Endothelial cell of umbilical vein (primary cell): ENCODE results near the gene GRIK3. TPM values are rescaled to one million over a fixed set of nuclear protein-coding genes. Genes with fewer than 3 reads are reported as not detected.

ENCODE experiments used
- BruUV-seq: library from RNA; stranded (reverse); fragments of 400-500 nt; replicated peaks from 2 replicates; lab custom pipeline; 2021; lab: Mats Ljungman, UMichigan
- CTCF ChIA-PET: fragments of 300-600, 350-600 bp; sonication (Branson Sonifier 250); formaldehyde crosslinking; loops from one replicate; lab custom pipeline; 2021; ENCODE audit warnings: antibody characterized with exemption, inconsistent platforms; lab: Charles Lee
- POLR2A ChIA-PET: fragments of 300-600, 350-600 bp; sonication (Branson Sonifier 250); formaldehyde crosslinking; loops from one replicate; lab custom pipeline; 2021; ENCODE audit warnings: antibody characterized with exemption, inconsistent platforms; lab: Charles Lee
- DNase-seq: peaks from one replicate; pipeline ENCODE4 v3.0.0-alpha.2; 2011; ENCODE audit warnings: low read depth, low spot score
- FAIRE-seq: peaks from 2 replicates; lab custom pipeline; 2011; peaks lifted over from hg19 to GRCh38; lab: Jason Lieb, UNC
- H2AFZ ChIP-seq: 2 replicates; pipeline ENCODE4 v1.6.0; 2012; ENCODE audit warnings: low read depth, low read length, control low read depth, inconsistent platforms
- H3K27ac ChIP-seq: 2 replicates; pipeline ENCODE4 v1.5.1; 2011; ENCODE audit warnings: low read depth, mild to moderate bottlenecking, control low read depth, low read length, moderate library complexity; ENCODE audit not compliant: insufficient read depth
- H3K27me3 ChIP-seq, 2 experiments: 2 replicates each; pipeline versions ENCODE4 v1.6.0 to v1.6.1; 2011; ENCODE audit warnings: low read length in 2 of 2, mixed read lengths in 1 of 2; ENCODE audit not compliant: control insufficient read depth in 2 of 2, insufficient read depth in 2 of 2
- H3K36me3 ChIP-seq, 2 experiments: 2 replicates in 1 of 2; 3 replicates in 1 of 2; pipeline ENCODE4 v1.5.1; 2011; ENCODE audit warnings: low read length in 2 of 2, mild to moderate bottlenecking in 1 of 2, moderate library complexity in 1 of 2; ENCODE audit not compliant: control insufficient read depth in 2 of 2, insufficient read depth in 2 of 2; ENCODE audit errors: extremely low read depth in 1 of 2
- H3K4me1 ChIP-seq: 3 replicates; pipeline ENCODE4 v1.5.1; 2011; ENCODE audit warnings: mild to moderate bottlenecking, low read length; ENCODE audit not compliant: control insufficient read depth, insufficient read depth; ENCODE audit errors: extremely low read depth
- H3K4me2 ChIP-seq: 2 replicates; pipeline ENCODE4 v1.6.1; 2011; ENCODE audit warnings: low read length, control low read depth, mixed read lengths; ENCODE audit not compliant: insufficient read depth
- H3K4me3 ChIP-seq, 3 experiments: fragments of 200-600 bp in 1 of 3; sonication (generic), shearing (Covaris generic) in 1 of 3; replicated peaks in 1 of 3; 2 replicates each; pipeline ENCODE4 v1.5.1; 2011 to 2016; ENCODE audit warnings: control low read depth in 3 of 3, low read length in 3 of 3, mild to moderate bottlenecking in 2 of 3, inconsistent platforms in 1 of 3, low read depth in 1 of 3, moderate library complexity in 1 of 3; ENCODE audit not compliant: insufficient read depth in 1 of 3
- H3K79me2 ChIP-seq: 2 replicates; pipeline ENCODE4 v1.6.0; 2012; ENCODE audit warnings: low read length, inconsistent platforms; ENCODE audit not compliant: control insufficient read depth, insufficient read depth
- H3K9ac ChIP-seq: replicated peaks from 2 replicates; pipeline ENCODE3; 2011; ENCODE audit warnings: low read length, control low read depth; ENCODE audit not compliant: insufficient read depth; ENCODE audit errors: extremely low read depth
- H3K9me1 ChIP-seq: replicated peaks from 3 replicates; pipeline ENCODE4 v1.6.0; 2011; ENCODE audit warnings: mild to moderate bottlenecking, low read length; ENCODE audit not compliant: control insufficient read depth, insufficient read depth; ENCODE audit errors: extremely low read depth
- H3K9me3 ChIP-seq: replicated peaks from 2 replicates; pipeline ENCODE4 v1.5.1; 2012; ENCODE audit warnings: low read length, inconsistent platforms; ENCODE audit not compliant: control insufficient read depth, insufficient read depth
- H4K20me1 ChIP-seq: replicated peaks from 2 replicates; pipeline ENCODE3; 2011; ENCODE audit warnings: mild to moderate bottlenecking, low read length; ENCODE audit not compliant: control insufficient read depth, insufficient read depth; ENCODE audit errors: extremely low read depth
- FOS ChIP-seq: IDR thresholded peaks from 2 replicates; pipeline ENCODE4 v1.6.1; 2011; ENCODE audit warnings: mild to moderate bottlenecking, low read length, moderate library complexity, borderline replicate concordance; ENCODE audit not compliant: insufficient read depth
- GATA2 ChIP-seq: IDR thresholded peaks from 2 replicates; pipeline ENCODE4 v1.7.0; 2011; ENCODE audit warnings: low read depth, mild to moderate bottlenecking, moderate library complexity, mixed read lengths, low read length; ENCODE audit not compliant: insufficient read length, insufficient read depth
- POLR2A ChIP-seq: IDR thresholded peaks from 2 replicates; pipeline ENCODE4 v1.6.1; 2012; ENCODE audit warnings: low read depth, mild to moderate bottlenecking, control low read depth, low read length
- POLR2AphosphoS5 ChIP-seq: IDR thresholded peaks from 2 replicates; pipeline ENCODE4 v1.6.1; 2012; ENCODE audit warnings: low read depth, mild to moderate bottlenecking, control low read depth, low read length, moderate library complexity; ENCODE audit not compliant: insufficient read depth
- dilution Hi-C: fragments of 300-500 bp; cut with MboI; formaldehyde crosslinking; loops from one replicate; pipeline ENCODE4 v1.15.0; 2019; ENCODE audit warnings: low sequenced_read_pairs; ENCODE audit not compliant: extremely low pct_ligation_motif_present
- intact Hi-C: fragments of 100-400 bp; cut with micrococcal nuclease; formaldehyde crosslinking; loops from one replicate; pipeline ENCODE4 v1.10.0; 2022
- polyA plus RNA-seq, 4 experiments: library from polyadenylated mRNA; depleted of rRNA in 3 of 4; stranded (reverse) in 3 of 4; unstranded in 1 of 4; fragments of >200 nt; gene quantifications; 2 replicates each; pipeline versions ENCODE4 v1.2.1 to v1.2.3, GENCODE V29; 2011 to 2012; ENCODE audit warnings: missing spikeins in 1 of 4
- total RNA-seq: library from RNA; stranded (reverse); gene quantifications from 2 replicates; pipeline ENCODE4 v1.2.3, GENCODE V29; 2021

Gene GRIK3
- total and polyA plus RNA-seq, 2 donors (not counting 3 experiments of a cell fraction or from before 2014, with no cell fraction given) = not detected

GRCh38 chr1:36938819-36939218 is 95.5 kb downstream of the GRIK3 start:
- Histone ChIP-seq H3K27me3 (no peaks in the 10 kb centered on the region), H3K79me2 (no peaks in the 10 kb centered on the region), H3K9ac (no peak overlapping the region), H3K9me1 (no peaks in the 10 kb centered on the region), H3K27ac (no peak overlapping the region), H3K4me3 (no peak overlapping the region), H3K4me2 (no peak overlapping the region), H2AFZ (no peak overlapping the region), H4K20me1 (no peaks in the 10 kb centered on the region), H3K4me1 (no peaks in the 10 kb centered on the region), H3K36me3 (no peaks in the 10 kb centered on the region), H3K9me3 (no peaks in the 10 kb centered on the region)
- dilution Hi-C loops (no loop called here), intact Hi-C loops (no loop called here)
- BruUV-seq = no TSS peak
- ChIA-PET CTCF (no interaction called here), POLR2A (no interaction called here)
- no peak for DNase-seq
- TF ChIP-seq POLR2AphosphoS5 (no peak), FOS (no peak), GATA2 (no peak)
- FAIRE-seq = no peak

GRCh38 chr1:36937371-36937770 is 96.9 kb downstream of the GRIK3 start:
- FAIRE-seq = no peak
- ChIA-PET CTCF (no interaction called here), POLR2A (no interaction called here)
- BruUV-seq = no TSS peak
- Histone ChIP-seq H3K4me1 (no peaks in the 10 kb centered on the region), H3K9ac (no peak overlapping the region), H3K4me2 (no peak overlapping the region), H3K79me2 (no peaks in the 10 kb centered on the region), H3K9me3 (no peaks in the 10 kb centered on the region), H3K9me1 (no peaks in the 10 kb centered on the region), H3K27me3 (no peaks in the 10 kb centered on the region), H2AFZ (no peak overlapping the region), H3K36me3 (no peaks in the 10 kb centered on the region), H3K27ac (no peak overlapping the region), H4K20me1 (no peaks in the 10 kb centered on the region), H3K4me3 (no peak overlapping the region)
- dilution Hi-C loops = no loop called here
- intact Hi-C loops = no loop called here
- DNase-seq = no peak
- TF ChIP-seq POLR2AphosphoS5 = no peak
- no peak for TF ChIP-seq POLR2A
